Measurements from ENCODE around the gene PUSL1. TPM values are rescaled to one million over a fixed set of nuclear protein-coding genes. Genes with fewer than 3 reads are reported as not detected.

The PUSL1 gene
- total and polyA plus RNA-seq, 2 of the 13 experiments (the other 11 are each of a cell fraction or from before 2014, with no cell fraction given), result 8.3 to 22.2 TPM

DNA sequence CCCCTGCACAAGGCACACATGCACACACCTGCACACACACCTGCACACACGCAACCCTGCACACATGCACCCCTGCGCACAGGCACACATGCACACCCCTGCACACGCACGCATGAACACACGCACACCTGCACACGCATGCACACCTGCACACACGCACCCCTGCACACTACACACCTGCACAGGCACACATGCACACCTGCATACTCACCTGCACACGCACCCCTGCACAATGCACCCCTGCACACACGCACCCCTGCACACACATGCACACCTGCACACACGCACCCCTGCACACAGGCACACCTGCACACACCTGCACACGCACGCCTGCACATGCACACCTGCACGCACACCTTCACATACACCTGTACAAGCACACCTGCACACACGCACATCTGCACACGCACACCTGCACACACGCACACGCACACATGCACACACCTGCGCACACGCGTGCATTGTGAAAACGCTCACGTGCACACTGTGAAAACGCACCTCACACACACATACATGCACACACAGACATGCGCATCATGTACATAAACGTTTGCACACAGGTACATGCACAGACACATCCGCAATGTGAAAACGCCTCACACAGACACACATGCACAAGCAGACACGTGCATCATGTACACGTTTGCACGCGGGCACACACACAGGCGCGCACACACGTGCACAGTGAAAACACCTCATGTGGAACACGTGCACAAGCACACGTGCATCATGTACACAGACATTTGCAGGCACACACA is 32.6 kb downstream of the PUSL1 start:
- Histone ChIP-seq H3K36me3 (replicated peaks in 1 of 2; ENCODE audit: control insufficient read depth in 1 of 2, insufficient read depth in 2 of 2, low read length in 2 of 2) (peaks cover 13 to 26% of the 10 kb centered on the region in 2 experiments), H3K27ac (ENCODE audit: extremely low read length, insufficient read depth, low read length) (no peak overlapping the region), H3K9me3 (ENCODE audit: low read length) (no peaks in the 10 kb centered on the region), H3K27me3 (ENCODE audit: control insufficient read depth in 1 of 2, insufficient read depth in 2 of 2, low read length in 2 of 2) (no peaks in the 10 kb centered on the region), H3K4me1 (ENCODE audit: insufficient read depth, low read length) (peaks cover 25% of the 10 kb centered on the region), H4K20me1 (ENCODE audit: insufficient read depth, low read length) (peaks cover 14% of the 10 kb centered on the region; the same call in 1 of the 2 replicates), H2AFZ (ENCODE audit: low read length) (no peak overlapping the region), H3K4me3 (replicated peaks in 1 of 3; ENCODE audit: insufficient read depth in 1 of 3, low read depth in 2 of 3, low read length in 3 of 3) (no peak overlapping the region), H3K79me2 (ENCODE audit: insufficient read depth, low read length) (peaks cover 21% of the 10 kb centered on the region), H3K4me2 (ENCODE audit: low read depth, low read length) (no peak overlapping the region), H3K9ac (ENCODE audit: insufficient read depth, low read depth, low read length) (no peak overlapping the region)
- no peak for FAIRE-seq
- no TSS peak for BruUV-seq (replicated peaks)
- WGBS (ENCODE audit: low lambda C conversion rate), result 94% methylated on average over 36 of the region's 36 CpGs
- DNase-seq (ENCODE audit: low spot score), result no peak
- in situ Hi-C loops (cut with HindIII; ENCODE audit: extremely low pct_ligation_motif_present, low pct_unique_long_range_greater_than_20kb) (no loop called here), intact Hi-C loops (cut with micrococcal nuclease; ENCODE audit: unreplicated experiment) (no loop called here)
- CTCF ChIA-PET (ENCODE audit: low intra/inter-chr PET ratio, low total read pairs), result no interaction called here
- POLR2A ChIA-PET, result no interaction called here
- ATAC-seq, result no peak
- TF ChIP-seq, protein P1, sequence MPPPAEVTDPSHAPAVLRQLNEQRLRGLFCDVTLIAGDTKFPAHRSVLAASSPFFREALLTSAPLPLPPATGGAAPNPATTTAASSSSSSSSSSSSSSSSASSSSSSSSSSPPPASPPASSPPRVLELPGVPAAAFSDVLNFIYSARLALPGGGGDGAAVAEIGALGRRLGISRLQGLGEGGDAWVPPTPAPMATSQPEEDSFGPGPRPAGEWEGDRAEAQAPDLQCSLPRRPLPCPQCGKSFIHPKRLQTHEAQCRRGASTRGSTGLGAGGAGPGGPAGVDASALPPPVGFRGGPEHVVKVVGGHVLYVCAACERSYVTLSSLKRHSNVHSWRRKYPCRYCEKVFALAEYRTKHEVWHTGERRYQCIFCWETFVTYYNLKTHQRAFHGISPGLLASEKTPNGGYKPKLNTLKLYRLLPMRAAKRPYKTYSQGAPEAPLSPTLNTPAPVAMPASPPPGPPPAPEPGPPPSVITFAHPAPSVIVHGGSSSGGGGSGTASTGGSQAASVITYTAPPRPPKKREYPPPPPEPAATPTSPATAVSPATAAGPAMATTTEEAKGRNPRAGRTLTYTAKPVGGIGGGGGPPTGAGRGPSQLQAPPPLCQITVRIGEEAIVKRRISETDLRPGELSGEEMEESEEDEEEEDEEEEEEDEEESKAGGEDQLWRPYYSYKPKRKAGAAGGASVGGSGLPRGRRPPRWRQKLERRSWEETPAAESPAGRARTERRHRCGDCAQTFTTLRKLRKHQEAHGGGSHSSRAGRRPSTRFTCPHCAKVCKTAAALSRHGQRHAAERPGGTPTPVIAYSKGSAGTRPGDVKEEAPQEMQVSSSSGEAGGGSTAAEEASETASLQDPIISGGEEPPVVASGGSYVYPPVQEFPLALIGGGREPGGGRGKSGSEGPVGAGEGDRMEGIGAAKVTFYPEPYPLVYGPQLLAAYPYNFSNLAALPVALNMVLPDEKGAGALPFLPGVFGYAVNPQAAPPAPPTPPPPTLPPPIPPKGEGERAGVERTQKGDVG (CRISPR knock-in tag; IDR thresholded peaks at IDR 0.05; ENCODE audit: borderline replicate concordance), result no peak
- TF ChIP-seq ZSCAN25 (CRISPR knock-in tag; IDR thresholded peaks at IDR 0.05) (peak; percentile 56; the same call in 1 of the 2 replicates), RNF2 (conservative IDR thresholded peaks at IDR 0.05; ENCODE audit: low read depth) (no peak), SETDB1 (CRISPR knock-in tag; IDR thresholded peaks at IDR 0.05; ENCODE audit: borderline replicate concordance) (no peak), NR3C1 (CRISPR knock-in tag; IDR thresholded peaks at IDR 0.05) (no peak), MAFG (CRISPR knock-in tag; IDR thresholded peaks at IDR 0.05) (no peak), SIX1 (CRISPR knock-in tag; IDR thresholded peaks at IDR 0.05; ENCODE audit: borderline replicate concordance) (no peak), ZNF629 (CRISPR knock-in tag; conservative IDR thresholded peaks at IDR 0.05) (no peak), ELF1 (CRISPR knock-in tag; IDR thresholded peaks at IDR 0.05) (no peak), RBFOX2 (IDR thresholded peaks at IDR 0.05; ENCODE audit: low read depth, low read length) (peak; percentile 57)
- TF ChIP-seq, protein P2, sequence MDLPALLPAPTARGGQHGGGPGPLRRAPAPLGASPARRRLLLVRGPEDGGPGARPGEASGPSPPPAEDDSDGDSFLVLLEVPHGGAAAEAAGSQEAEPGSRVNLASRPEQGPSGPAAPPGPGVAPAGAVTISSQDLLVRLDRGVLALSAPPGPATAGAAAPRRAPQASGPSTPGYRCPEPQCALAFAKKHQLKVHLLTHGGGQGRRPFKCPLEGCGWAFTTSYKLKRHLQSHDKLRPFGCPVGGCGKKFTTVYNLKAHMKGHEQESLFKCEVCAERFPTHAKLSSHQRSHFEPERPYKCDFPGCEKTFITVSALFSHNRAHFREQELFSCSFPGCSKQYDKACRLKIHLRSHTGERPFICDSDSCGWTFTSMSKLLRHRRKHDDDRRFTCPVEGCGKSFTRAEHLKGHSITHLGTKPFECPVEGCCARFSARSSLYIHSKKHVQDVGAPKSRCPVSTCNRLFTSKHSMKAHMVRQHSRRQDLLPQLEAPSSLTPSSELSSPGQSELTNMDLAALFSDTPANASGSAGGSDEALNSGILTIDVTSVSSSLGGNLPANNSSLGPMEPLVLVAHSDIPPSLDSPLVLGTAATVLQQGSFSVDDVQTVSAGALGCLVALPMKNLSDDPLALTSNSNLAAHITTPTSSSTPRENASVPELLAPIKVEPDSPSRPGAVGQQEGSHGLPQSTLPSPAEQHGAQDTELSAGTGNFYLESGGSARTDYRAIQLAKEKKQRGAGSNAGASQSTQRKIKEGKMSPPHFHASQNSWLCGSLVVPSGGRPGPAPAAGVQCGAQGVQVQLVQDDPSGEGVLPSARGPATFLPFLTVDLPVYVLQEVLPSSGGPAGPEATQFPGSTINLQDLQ (CRISPR knock-in tag; IDR thresholded peaks at IDR 0.05), result no peak
- TF ChIP-seq, protein P3, sequence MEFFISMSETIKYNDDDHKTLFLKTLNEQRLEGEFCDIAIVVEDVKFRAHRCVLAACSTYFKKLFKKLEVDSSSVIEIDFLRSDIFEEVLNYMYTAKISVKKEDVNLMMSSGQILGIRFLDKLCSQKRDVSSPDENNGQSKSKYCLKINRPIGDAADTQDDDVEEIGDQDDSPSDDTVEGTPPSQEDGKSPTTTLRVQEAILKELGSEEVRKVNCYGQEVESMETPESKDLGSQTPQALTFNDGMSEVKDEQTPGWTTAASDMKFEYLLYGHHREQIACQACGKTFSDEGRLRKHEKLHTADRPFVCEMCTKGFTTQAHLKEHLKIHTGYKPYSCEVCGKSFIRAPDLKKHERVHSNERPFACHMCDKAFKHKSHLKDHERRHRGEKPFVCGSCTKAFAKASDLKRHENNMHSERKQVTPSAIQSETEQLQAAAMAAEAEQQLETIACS (CRISPR knock-in tag; IDR thresholded peaks at IDR 0.05), result no peak
- TF ChIP-seq, protein P4, sequence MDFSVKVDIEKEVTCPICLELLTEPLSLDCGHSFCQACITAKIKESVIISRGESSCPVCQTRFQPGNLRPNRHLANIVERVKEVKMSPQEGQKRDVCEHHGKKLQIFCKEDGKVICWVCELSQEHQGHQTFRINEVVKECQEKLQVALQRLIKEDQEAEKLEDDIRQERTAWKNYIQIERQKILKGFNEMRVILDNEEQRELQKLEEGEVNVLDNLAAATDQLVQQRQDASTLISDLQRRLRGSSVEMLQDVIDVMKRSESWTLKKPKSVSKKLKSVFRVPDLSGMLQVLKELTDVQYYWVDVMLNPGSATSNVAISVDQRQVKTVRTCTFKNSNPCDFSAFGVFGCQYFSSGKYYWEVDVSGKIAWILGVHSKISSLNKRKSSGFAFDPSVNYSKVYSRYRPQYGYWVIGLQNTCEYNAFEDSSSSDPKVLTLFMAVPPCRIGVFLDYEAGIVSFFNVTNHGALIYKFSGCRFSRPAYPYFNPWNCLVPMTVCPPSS (IDR thresholded peaks at IDR 0.05), result no peak
- TF ChIP-seq, protein P5, sequence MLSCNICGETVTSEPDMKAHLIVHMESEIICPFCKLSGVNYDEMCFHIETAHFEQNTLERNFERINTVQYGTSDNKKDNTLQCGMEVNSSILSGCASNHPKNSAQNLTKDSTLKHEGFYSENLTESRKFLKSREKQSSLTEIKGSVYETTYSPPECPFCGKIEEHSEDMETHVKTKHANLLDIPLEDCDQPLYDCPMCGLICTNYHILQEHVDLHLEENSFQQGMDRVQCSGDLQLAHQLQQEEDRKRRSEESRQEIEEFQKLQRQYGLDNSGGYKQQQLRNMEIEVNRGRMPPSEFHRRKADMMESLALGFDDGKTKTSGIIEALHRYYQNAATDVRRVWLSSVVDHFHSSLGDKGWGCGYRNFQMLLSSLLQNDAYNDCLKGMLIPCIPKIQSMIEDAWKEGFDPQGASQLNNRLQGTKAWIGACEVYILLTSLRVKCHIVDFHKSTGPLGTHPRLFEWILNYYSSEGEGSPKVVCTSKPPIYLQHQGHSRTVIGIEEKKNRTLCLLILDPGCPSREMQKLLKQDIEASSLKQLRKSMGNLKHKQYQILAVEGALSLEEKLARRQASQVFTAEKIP (CRISPR knock-in tag; IDR thresholded peaks at IDR 0.05; ENCODE audit: borderline replicate concordance), result no peak

Measured in HepG2 (cell line).